Measurements from ENCODE around the gene SP3.

The SP3 gene

DNA sequence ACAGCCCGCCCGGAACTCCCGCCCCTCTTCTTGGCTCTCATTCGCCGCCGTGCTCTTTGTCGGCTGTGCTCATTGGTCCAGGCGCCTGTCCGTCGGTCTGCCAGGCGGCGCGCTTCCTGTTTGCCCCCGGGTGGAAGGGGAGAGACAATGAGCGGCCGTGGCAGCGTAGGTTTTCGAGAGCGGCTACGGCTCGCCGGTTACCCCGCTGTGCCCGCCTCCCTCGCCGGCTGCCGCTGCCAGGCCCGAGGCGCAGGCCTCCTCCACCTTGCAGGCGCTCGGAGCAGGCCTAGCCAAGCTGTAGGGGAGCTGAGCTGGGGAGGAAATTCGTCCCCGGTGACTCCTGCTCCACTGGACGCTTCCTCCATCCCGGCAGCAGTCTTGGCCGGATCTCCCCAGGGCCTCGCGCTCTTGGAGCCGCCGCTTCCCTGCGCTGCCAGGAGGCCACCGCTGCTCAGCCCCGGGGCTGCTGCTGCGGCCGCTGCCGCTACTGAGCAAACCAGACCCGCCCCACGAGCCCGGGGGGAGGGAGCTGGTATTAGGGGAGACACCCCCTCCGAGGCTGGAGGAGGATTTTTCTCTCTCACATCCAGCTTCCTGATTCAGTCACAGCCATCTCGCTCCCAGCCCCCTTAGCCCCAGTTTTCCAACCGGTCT, at the start of gene SP3:
SP3 (minus strand) TSS at position 2 of the 654 bp plus-strand sequence. CDS start 202 bp downstream, outside the sequence.
- DNase-seq: peak; percentile 98

DNA sequence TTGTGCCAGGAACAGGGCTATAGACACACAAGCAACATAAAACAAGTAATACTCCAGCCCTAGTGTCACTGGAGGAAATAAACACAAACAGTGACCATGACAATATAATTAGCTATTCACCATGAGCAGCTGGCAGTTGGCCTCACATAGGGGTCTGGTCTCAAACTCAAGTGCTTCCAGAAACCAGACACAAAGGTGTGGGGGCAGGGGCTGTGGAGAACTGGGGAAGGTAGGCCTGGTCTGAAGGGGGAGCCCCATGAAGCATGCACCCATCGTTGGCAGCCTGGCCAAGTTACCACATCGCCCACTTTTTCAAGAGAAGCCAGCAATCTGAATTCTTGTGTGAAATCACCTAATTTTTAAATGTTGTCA, 49.5 kb upstream of the SP3 start:
- DNase-seq: no peak

DNA sequence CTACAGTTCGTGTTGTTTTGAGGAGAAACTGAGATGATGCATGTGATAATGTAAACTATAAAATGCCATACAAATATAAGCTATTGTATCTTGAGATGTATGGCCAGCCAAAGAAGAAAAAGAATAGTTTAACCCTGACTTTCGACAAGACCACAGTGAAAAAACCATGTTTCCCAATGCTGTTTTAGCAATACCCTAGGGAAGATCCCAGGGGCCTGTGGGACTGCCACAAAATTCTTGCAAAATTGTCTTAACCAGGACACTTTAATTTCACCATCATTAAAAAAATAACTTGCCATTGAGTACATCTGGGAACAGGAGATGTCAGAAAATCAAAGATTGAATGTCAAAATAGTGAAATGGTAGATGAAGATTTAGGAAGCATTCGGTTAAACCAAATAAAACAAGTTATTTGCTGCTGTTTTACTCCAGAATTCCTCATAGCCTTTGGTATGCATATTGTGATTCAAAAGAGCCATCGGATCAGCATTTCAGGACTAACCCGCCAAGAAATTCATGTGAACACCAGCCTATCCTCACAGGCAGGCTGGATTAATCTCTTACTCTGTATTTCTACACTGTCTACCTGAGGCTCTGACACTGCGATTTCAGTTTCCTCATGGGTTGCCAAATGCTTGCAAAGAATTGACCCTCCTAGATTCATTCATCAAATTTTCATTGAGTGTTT, 49.0 kb upstream of the SP3 start:
- no peak for DNase-seq

DNA sequence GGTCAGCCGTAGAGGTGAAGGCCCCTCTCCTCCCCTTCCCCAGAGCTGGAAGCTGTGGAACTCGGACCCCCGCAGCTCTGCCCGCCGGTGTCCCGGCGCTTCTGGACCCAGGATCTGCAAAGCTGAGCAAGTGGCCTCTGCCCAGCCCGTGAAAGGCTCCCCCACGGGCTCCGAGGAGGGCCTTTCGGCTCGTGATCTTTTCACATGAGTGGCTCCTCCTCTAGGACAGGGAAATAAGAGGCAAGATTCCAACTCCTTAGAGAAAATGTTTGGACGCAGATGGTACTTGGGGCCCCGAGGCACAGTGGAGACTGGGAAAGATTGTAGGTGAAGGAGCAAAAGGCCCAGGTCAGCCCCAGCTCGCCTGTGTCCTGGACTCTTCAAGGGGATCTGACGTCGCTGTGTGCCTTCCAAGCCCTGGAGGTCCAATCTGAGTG, 48.2 kb upstream of the SP3 start:
- DNase-seq: no peak

DNA sequence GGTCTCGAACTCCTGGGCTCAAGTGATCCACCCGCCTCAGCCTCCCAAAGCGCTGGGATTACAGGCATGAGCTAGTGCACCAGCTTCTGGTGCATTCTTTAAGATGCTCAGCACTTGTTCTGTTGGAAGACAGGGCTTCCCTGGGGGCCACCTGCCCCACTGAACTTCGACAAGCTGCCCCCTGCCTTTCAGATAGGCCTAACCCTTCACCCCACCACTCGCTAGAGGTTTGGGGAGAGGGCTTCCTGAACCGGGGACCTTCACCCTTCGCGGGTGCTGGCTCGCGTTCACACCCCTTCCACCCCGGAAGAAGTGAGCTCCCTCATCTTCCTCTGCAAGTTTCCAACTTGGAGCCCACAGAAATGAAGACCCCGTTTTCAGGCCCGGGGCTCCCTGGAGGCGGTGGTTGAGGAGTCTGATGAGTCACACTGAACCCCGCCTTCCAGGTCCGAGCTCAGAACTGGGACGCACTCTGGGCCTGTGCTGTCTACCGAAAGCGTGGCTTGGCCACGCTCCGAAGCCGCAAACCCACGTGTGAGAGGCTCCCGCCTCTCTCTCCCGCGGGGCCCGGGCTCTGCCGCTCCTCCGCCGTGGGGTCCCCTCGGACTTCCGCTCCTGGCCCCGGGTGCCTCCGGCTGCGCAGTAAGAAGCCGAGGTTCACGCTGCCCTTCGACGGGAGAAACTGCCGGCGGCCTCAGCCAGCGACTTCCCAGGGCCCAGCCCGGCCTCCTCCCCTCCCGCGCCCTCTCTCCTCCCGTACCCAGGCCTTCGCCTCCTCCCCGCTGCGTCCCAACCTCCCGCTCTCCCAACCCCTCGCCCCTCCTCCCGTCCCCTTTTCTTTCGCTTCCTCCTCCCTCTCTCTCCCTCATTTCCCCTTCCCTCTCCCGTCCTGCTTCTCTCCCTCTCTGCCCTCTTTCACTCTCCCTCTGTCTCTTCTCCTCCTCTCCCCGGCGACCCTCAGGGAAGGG, 47.5 kb upstream of the SP3 start:
- DNase-seq: peak; percentile 51

DNA sequence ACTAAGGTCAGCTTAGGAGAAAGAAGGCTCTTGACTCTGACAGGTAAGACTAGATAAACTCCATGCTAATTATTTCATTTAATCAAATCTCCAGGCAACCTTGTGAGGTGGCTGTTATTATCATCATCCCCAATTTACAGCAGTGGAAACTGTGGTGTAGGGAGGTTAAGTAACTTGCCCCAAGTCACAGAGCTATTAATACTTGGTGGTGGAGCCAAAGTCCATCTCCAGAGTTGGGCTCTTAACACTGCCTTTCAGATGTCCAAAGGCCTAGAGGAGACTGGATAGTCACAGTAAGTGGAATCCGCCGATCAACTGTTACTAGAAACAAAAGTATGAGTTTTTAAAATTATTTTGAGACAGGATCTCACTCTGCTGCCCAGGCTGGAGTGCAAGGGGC, 46.6 kb upstream of the SP3 start:
- DNase-seq: no peak

DNA sequence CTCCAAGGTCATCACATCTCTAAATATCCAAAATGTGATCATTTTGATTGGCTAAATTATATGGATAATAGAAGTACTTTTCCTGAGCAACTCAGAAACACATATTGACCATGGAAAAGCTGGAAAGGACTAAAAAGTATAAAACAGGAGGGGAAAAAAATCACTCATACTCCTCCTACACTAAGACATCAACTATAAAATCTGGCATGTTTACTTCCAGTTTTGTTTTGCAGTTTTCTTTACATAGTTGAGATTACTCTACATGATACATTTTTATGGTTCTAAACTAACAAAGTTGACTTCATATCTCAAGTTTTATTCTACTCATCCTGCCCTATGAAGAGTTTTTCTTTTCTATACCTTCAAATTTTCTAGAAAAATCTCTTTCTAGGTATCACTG, 46.0 kb upstream of the SP3 start:
- DNase-seq: no peak

DNA sequence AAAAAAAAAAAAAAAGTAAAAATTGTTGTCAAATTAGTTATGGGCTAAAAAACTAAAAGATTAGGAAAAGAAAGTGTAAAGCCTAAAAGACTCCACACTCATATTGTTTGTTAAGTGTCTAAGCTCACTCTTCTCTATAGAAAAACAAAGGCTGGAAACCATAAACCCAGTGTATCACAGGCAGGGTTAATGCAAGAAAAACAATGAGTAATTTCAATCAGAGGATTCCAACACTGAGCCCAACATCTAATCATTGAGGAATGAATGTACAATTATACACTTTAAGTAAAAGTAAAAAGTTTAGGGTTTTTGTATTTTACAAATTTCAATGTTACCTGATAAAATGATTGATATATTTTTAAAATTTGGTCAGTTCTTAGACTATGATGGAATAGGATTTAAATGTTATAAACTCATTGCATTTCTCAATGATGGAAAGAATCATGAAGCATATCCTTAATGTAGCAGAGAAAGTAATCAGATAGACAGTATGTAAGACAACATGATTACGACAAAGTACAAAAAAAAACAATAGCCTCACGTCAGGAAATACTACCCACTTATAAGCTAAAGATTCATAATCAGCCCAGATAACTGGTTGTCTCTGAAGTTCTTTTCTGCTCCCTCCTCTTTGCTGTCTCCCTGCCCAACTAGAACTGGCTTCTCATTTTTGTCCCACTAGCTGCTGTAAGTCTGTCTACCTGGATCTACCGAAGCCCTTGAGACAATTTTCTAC, 44.5 kb upstream of the SP3 start:
- DNase-seq: no peak

DNA sequence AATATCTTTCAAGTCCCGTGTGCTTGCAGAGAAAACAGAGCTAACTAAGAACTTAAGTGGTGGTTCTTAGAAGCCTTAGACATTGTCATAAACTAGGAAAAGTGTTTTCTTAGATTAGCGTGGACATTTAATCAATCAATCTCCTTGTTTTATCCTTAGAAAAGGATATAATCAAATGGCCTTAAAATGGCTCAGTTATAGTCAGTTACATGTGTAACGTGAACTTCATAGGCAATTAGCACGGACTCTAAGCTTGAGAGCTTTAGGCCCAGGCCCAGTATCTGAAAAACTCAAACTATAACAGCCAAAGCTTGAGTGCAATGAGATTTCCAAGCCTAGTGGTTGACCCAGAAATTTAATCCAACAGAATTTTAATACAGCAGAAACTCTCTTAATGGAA, 43.5 kb upstream of the SP3 start:
- DNase-seq: no peak

DNA sequence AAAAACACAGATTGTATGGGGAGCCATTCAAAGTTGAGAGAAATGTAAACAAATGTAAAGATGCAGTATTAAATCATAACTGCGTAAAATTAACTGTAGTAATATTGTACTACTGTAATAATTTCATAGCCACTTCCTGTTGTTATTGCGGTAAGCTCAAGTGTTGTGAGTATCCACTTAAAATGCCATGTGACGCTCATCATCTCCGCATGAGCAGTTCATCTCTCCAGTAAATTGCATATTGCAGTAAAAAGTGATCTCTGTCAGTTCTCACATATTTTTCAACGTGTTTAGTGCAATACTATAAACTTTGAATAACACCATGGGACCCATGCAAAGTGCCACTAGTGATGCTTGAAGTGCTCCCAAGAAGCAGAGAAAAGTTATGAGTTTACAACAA, 41.8 kb upstream of the SP3 start:
- no peak for DNase-seq

DNA sequence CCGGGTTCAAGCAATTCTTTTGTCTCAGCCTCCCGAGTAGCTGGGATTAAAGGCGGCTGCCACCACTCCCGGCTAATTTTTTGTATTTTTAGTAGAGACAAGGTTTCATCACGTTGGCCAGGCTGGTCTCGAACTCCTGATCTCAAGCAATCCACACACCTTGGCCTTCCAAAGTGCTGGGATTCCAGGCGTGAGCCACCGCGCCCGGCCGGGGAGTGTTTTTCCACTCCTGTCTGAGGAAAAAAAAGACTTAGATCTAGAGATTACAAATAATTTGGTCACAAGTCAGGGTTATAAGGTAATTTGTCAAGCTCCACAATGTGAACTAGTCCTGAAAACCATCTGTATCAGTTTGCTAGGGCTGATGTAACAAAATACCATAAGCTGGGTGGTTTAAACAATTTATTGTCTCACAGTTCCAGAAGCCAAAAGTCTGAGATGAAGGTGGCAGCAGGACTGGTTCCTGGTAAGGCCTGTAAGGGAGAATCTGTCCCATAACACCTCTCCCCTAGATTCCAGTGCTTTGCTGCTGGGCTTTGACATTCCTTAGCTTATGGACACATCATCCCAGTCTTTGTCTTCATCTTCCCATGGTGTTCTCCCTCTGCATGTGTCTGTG, 40.7 kb upstream of the SP3 start:
- no peak for DNase-seq

DNA sequence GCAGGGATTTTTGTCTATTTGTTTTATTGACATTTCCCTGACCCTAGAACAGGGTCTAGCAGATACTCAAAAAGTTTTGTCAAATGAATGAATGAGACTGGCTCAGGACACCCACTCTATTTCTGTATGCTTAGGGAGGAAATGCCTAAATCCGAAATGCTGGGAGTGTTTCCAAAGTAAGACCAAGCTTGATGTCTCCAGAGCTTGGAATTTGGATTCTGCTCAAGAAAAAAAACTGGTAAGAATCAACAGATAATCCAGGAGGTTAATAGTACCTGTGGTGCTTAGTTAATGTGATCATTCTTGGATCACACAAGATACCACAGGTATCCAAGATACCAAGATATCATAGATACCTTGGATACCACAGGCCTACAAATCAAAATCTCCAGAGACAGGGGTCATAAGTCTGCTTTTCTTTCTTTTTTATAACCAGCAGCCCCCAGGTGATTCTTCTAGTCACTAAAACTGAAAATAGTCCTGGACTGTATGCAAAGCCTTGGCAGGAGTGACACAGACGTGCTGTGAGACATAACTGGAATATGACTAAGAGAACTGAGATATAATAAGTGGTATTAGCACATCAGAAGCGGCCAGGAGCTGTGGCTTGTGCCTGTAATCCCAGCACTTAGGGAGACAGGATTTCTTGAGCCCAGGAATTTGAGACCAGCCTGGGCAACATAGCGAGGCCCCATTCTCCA, 39.9 kb upstream of the SP3 start:
- DNase-seq: no peak

DNA sequence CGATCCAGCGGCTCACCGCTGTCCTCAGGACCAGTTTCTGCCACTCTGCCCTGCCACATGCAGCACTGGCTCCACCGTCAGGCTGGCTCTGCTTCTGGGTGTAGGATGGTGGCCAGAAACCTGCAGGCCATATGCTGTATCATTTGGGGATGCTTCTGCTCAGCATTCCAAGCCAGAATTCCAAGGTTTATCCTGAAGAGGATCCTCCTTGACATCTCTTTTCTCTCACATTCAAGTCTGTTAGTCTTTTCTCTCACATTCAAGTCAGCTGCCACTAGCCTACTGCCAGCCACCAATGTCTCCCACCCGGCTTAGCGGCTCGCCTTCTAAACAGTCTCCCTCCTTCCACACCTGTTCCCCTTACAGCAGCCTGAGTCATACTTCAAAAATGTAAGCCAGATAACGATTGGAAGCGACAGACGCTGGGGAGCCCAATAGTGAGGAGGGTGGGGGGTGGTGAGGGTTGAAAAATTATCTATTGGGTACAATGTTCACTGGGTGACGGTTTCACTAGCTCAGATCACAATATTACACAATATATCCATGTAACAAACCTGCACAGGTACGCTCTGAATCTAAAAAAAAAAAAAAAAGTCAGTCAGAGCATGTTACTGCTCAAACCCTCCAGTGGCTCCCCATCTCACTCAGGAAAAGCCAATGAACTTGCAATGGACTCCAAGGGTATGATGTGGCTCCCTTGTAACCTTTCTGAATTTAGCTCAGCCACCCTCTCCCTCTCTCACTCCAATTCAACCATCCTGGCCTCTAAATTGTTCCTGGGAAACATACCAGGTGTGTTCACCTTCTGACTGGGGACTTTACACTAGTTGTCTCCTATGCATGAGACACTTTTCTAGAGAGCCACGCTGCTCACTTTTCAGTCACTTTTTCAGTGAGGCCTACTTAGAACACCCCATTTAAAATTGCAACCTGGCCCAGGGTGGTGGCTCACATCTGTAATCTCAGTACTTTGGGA, 38.8 kb upstream of the SP3 start:
- no peak for DNase-seq

DNA sequence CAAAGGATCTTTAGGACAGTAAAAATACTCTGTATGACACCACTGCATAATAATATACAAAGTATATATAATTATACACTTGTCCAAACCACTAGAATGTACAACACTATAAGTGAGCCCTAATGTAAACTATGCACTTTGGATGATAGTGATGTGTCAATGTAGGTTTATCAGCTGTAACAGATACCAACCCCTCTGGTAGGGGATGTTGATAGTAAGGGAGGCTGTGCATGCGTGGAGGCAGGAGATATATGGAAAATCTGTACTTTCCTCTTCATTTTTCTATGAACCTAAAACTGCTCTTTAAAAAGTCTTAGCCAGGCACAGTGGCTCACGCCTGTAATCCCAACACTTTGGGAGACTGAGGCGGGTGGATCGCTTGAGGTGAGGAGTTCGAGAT, 37.5 kb upstream of the SP3 start:
- peak; percentile 47 for DNase-seq

DNA sequence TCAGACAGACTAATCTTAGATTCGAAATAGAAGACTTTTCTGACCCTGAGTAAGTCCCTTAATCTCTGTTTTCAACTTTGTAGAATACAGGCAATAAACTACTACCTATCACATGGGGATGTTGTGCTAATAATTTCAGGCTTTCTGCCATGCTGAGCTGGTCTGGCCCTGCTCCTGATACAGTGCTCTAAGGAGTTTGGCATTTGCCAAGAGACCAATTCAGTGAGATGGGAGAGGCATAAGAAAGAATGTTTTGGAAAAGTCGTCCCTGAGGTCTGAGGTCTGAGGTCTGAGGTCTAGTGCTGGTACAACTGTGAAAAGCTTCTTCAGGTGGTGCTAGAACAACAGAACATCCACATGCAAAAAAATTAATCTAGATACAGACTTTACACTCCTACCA, 35.9 kb upstream of the SP3 start:
- DNase-seq: no peak

DNA sequence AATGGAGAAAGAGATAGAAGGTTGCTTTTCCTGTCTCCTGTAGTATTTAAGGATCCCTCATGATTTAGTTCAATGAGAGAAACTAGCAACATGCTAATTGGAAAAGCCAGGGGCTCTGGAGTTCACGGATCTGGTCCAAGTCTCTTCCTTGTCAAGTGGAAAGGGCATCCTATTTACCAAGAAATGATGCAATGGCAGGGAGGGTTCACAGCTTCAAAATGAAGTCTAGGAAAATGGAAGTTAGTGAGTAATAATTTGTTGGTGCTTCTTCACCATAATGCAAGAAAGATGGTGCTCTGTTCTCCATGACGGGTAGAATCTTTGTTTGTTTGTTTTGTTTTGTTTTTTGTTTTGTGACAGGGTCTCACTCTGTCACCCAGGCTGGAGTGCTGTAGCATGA, 34.6 kb upstream of the SP3 start:
- DNase-seq: no peak

DNA sequence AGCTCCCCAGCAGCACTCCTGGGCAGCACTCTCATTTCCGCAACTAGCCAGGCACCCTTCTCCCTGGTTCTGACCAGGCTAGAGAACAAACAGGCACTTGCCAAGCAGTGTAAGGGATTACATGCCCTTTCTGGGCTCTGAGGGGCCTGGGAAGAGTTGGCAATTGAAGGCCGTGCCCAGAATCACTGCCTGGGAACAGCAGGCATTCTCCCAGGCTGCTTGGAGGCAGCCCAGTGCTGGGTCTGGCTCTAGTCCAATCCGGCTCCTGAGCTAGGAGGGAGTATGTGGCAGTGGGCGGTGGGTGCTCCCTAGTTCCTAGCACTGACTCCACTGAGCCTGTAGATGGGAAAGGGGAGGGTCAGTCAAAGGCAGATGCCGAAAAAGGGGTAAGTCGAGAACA, 34.1 kb upstream of the SP3 start:
- DNase-seq: no peak

DNA sequence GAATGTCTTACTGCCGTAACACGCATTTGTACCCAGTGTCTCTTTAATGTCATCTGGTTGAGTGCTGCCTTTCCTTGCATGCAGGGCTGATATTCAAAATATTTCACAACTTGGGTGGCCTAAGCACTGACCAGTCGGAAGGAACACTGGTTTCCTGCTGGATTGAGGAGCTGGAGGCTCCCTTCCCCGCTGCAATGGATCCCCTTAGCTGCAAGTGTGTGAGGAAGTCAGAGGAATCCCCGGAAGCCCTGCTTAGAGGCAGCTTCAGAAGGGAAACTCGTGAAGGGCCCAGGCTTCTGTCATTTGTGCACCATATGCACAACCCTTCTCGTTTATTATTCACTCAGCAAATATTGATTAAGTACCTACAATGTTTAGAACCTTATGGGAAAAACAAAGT, 33.2 kb upstream of the SP3 start:
- DNase-seq: no peak

DNA sequence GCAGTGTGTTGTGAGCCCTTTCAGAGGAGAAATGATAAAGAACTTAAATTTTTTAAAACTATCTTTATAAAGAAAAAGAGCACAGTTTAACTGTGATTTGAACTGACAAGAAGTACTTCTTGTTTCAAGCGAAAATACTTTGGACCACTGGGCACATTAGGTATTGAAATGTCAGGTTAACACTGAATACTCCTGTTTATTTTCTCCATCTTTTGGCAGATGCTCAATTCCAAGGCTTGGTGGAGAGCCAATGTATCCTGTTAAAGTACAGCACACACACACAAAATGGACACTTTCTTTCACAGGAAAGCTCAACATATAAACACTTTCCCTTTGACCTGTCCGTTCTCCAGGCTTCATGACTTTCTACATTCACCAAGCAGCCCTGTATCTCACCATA, 32.6 kb upstream of the SP3 start:
- no peak for DNase-seq

DNA sequence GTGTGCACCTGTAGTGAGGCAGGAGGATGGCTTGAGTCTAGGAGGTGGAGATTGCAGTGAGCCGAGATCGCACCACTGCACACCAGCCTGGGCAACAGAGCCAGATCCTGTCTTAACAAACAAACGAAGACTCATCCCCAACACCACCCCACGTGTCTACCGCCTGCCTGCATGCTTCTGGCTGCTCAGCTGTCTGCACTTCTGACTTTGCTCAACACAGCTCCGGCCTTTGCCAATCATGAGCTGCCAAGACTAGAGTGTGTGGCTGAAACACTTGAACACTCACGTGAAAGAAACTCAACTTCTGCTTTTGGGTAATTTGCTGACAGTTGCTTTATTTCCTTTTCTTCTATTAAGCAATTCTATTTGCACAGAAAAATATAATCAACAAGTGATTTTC, 32.1 kb upstream of the SP3 start:
- DNase-seq: peak; percentile 81

DNA sequence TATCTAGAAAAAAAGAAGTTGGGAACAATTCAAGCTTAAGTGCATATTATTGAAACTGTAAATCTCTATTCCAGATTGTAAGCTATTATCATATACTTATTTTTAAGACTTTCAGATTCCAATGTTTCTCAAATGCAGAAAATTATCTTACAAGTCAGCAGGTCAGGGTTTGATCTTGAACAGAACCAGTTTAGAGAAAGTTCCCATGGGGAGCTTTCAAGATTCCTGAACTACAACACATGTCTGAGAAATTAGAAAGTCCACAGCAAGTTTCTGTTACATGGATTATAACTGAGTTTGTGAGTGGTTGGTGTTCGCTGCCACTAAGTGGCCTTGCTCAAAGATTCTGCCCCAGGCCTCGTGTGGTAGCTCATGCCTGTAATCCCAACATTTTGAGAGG, 31.6 kb upstream of the SP3 start:
- no peak for DNase-seq

Data from hematopoietic multipotent progenitor cell treated with erythropoietin and hydrocortisone succinate and interleukin-3 and kit ligand, for 6 days (in vitro differentiated cells).